ENCODE results near the gene GPR18. TPM values are rescaled to one million over a fixed set of nuclear protein-coding genes. Genes with fewer than 3 reads are reported as not detected.

The GPR18 gene
- total RNA-seq, 1 donor from 2014 or later, result not detected

DNA sequence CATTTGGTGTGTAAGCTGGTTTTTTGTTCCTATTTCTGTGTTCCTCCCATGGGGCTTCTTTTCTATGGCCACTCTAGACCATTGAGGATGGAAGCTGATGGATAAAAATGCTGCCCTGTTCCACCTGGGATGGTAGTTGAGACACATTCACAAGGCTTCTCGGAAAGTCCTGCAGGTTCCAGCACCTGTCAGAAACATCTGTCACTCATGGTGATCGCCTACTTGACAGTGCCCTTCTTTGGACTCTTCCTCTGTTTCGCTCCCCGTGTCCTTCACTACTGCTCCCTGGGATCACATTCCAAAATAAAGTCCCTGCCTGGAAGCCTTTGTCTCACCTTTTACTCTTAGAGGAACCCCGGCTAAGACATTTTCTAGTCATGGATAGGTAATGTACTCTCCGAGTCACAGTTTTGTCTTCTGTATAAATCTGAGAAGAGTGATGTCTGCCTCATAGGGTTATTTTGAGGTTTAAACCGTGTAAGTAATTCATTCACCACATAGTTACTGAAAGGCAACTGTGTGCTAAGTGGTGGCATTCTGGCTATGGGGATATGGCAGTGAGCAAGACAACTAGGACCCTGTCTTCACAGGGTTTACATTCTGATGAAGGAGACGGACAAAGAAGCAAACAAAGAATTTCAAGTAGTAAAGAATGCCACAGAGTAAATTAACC lies 36.5 kb downstream of the GPR18 start:
- no peak for DNase-seq (ENCODE audit: low spot score)
- Mint-ChIP-seq H3K9me3 (ENCODE audit: low read depth) (peaks cover 5% of the 10 kb centered on the region), H3K4me3 (ENCODE audit: unreplicated experiment) (no peak overlapping the region), H3K27ac (ENCODE audit: unreplicated experiment) (no peak overlapping the region), H3K36me3 (ENCODE audit: low read depth) (peaks cover 3% of the 10 kb centered on the region), H3K4me1 (ENCODE audit: low read depth) (peaks cover 19% of the 10 kb centered on the region), H3K27me3 (ENCODE audit: low read depth) (no peaks in the 10 kb centered on the region)
- TF ChIP-seq, protein P1, sequence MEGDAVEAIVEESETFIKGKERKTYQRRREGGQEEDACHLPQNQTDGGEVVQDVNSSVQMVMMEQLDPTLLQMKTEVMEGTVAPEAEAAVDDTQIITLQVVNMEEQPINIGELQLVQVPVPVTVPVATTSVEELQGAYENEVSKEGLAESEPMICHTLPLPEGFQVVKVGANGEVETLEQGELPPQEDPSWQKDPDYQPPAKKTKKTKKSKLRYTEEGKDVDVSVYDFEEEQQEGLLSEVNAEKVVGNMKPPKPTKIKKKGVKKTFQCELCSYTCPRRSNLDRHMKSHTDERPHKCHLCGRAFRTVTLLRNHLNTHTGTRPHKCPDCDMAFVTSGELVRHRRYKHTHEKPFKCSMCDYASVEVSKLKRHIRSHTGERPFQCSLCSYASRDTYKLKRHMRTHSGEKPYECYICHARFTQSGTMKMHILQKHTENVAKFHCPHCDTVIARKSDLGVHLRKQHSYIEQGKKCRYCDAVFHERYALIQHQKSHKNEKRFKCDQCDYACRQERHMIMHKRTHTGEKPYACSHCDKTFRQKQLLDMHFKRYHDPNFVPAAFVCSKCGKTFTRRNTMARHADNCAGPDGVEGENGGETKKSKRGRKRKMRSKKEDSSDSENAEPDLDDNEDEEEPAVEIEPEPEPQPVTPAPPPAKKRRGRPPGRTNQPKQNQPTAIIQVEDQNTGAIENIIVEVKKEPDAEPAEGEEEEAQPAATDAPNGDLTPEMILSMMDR (IDR thresholded peaks at IDR 0.05), result no peak

DNA sequence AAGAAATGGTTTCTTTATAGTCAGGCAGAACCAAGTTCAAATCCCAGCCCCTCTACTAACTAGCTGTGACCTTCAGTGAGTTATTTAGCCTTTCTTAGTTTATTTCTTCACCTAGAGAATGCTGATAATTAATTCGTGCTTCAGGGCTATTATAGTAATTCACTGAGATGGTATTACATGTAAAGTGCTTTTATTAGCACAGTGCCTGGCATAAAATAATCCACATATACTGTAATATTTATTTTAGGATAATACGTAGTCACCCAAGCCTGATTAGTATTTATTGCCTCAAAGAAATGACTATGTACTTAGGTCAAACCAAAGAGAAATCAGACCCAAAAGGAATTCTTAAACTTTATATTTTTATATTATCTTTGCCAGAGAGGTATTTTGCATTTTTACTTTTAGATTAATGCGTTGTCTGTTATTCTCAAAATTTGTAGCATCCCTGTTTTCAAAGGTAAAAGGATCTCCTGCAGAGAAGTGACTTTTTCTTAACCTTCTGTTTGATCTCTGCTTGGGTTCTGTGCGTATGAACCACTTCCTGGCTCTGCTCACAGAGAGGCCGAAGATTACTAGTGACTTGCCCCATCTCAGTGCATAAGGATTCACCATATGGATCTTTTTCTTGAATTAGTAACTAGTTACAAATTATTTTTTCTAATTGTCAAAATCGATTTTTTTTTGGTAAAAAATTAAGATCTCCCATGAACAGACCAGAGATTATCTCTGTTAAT lies 37.8 kb downstream of the GPR18 start:
- Mint-ChIP-seq H3K4me1 (ENCODE audit: low read depth) (peaks cover 19% of the 10 kb centered on the region), H3K9me3 (ENCODE audit: low read depth) (peaks cover 5% of the 10 kb centered on the region), H3K27me3 (ENCODE audit: low read depth) (no peaks in the 10 kb centered on the region), H3K27ac (ENCODE audit: unreplicated experiment) (no peak overlapping the region), H3K4me3 (ENCODE audit: unreplicated experiment) (no peak overlapping the region), H3K36me3 (ENCODE audit: low read depth) (peaks cover 5% of the 10 kb centered on the region)
- DNase-seq (ENCODE audit: low spot score), result no peak
- TF ChIP-seq, protein P1 (IDR thresholded peaks at IDR 0.05), result no peak

DNA sequence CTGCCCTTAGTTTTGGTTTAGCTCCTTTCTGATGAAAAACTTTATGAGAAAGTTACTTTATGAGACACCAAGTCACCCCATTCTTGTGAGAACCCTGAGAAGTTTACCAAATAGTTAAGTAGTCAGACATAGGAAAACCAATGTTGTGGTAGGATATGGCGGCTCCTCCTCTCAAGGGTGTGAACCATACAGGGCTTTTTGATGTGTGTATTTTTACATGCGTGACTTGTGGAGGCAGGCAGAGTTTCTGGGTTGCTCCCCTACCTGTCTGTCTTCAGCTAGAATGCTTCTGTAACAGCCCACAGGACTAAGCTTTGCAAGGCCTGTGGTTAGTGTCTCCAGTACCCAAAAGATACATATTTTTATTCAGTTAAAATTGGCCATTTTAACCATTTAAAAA lies 39.2 kb downstream of the GPR18 start:
- H3K4me1 Mint-ChIP-seq (ENCODE audit: low read depth), result peaks cover 19% of the 10 kb centered on the region
- no peak overlapping the region for H3K4me3 Mint-ChIP-seq (ENCODE audit: unreplicated experiment)
- H3K27ac Mint-ChIP-seq (ENCODE audit: unreplicated experiment), result no peak overlapping the region
- peaks cover 7% of the 10 kb centered on the region for H3K36me3 Mint-ChIP-seq (ENCODE audit: low read depth)
- TF ChIP-seq, protein P1 (IDR thresholded peaks at IDR 0.05), result no peak
- DNase-seq (ENCODE audit: low spot score), result no peak
- no peaks in the 10 kb centered on the region for H3K27me3 Mint-ChIP-seq (ENCODE audit: low read depth)
- H3K9me3 Mint-ChIP-seq (ENCODE audit: low read depth), result peaks cover 5% of the 10 kb centered on the region

DNA sequence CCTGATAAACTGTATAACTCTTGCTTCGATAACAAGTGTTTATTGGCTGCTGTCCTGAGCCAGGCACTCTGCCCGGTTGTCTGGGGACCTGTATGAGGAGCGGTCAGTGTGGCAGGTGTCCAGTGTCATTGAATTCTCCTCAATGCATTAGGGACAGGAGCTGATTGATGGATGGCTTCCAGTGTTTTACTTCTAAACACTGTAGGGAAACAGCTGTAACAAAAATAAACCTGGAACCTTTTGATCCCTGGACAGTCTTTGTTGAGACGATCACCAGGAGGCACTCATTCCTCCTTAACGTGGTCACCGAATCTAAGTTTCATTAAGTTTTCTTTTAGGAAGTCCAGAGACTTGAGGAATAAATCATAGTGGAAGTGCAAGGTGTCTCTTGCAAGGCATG lies 39.6 kb downstream of the GPR18 start:
- peaks cover 17% of the 10 kb centered on the region for H3K4me1 Mint-ChIP-seq (ENCODE audit: low read depth)
- H3K4me3 Mint-ChIP-seq (ENCODE audit: unreplicated experiment), result no peak overlapping the region
- H3K9me3 Mint-ChIP-seq (ENCODE audit: low read depth), result peaks cover 5% of the 10 kb centered on the region
- TF ChIP-seq, protein P1 (IDR thresholded peaks at IDR 0.05), result no peak
- peaks cover 7% of the 10 kb centered on the region for H3K36me3 Mint-ChIP-seq (ENCODE audit: low read depth)
- H3K27ac Mint-ChIP-seq (ENCODE audit: unreplicated experiment), result peak overlapping the region; percentile 67
- H3K27me3 Mint-ChIP-seq (ENCODE audit: low read depth), result no peaks in the 10 kb centered on the region
- no peak for DNase-seq (ENCODE audit: low spot score)

DNA sequence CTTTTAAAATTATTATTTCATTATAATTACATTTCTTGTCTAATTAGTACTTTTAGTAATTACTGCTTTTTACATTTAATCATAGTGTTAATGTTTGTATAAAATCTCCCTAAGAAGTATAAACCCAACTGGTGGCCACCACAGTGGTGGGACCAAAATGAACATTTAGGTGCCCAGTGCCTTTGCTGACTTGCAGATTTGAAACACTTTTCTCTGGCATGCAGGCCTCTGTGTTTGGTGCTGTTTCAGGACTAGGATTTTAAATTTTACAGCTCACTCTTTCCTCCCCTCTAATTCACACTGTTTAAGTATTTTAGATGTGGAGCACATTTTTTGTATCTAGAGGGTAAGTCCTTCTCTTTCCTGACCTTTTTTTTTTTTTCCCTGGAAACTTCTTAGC lies 40.1 kb downstream of the GPR18 start:
- Mint-ChIP-seq H3K27ac (ENCODE audit: unreplicated experiment) (peak overlapping the region; percentile 67), H3K4me1 (ENCODE audit: low read depth) (peaks cover 17% of the 10 kb centered on the region), H3K9me3 (ENCODE audit: low read depth) (peaks cover 2% of the 10 kb centered on the region), H3K36me3 (ENCODE audit: low read depth) (peaks cover 7% of the 10 kb centered on the region), H3K4me3 (ENCODE audit: unreplicated experiment) (no peak overlapping the region), H3K27me3 (ENCODE audit: low read depth) (no peaks in the 10 kb centered on the region)
- TF ChIP-seq, protein P1 (IDR thresholded peaks at IDR 0.05), result no peak
- DNase-seq (ENCODE audit: low spot score), result no peak
